ENCODE results near the gene MELTF.
A peak's percentile ranks its signal among the peaks of the same experiment; 100 is the strongest.

Gene MELTF

GRCh38 chr3:196968233-196969133 is 61.1 kb downstream of the MELTF start, which contains the start of gene PIGZ:
PIGZ (minus strand) TSS chr3:196968833; CDS start chr3:196952031, 16,802 bp downstream.
- DNase-seq (ENCODE audit: low spot score), result peak; percentile 89

GRCh38 chr3:196967412-196968232 is 62.0 kb downstream of the MELTF start:
- no peak for DNase-seq (ENCODE audit: low spot score)

GRCh38 chr3:196966526-196967401 is 62.9 kb downstream of the MELTF start:
- DNase-seq (ENCODE audit: low spot score), result no peak

- DNase-seq (ENCODE audit: low spot score), result no peak
These were observed 63.8 kb downstream of the MELTF start for GRCh38 chr3:196965804-196966173.

GRCh38 chr3:196965112-196965803 is 64.4 kb downstream of the MELTF start:
- no peak for DNase-seq (ENCODE audit: low spot score)

- no peak for DNase-seq (ENCODE audit: low spot score)
These were observed 66.0 kb downstream of the MELTF start for GRCh38 chr3:196963631-196963953.

- no peak for DNase-seq (ENCODE audit: low spot score)
These were observed 66.5 kb downstream of the MELTF start for GRCh38 chr3:196962930-196963630.

- no peak for DNase-seq (ENCODE audit: low spot score)
These were observed 67.3 kb downstream of the MELTF start for GRCh38 chr3:196962108-196962929.

- DNase-seq (ENCODE audit: low spot score), result no peak
These were observed 74.8 kb downstream of the MELTF start for GRCh38 chr3:196954832-196955231.

Measured in AG20443 (cell line).